AG20443 (cell line): ENCODE results near the gene FHIT.

Experiments used
- DNase-seq: peaks from one replicate; pipeline ENCODE4 v3.0.0; 2012; ENCODE audit warnings: low spot score, mixed read lengths

FHIT gene

GRCh38 chr3:60046210-60046609, 1205.0 kb downstream of the FHIT start:
- DNase-seq = no peak

- no peak for DNase-seq
These were observed 1205.6 kb downstream of the FHIT start for GRCh38 chr3:60045686-60046085.

DNA sequence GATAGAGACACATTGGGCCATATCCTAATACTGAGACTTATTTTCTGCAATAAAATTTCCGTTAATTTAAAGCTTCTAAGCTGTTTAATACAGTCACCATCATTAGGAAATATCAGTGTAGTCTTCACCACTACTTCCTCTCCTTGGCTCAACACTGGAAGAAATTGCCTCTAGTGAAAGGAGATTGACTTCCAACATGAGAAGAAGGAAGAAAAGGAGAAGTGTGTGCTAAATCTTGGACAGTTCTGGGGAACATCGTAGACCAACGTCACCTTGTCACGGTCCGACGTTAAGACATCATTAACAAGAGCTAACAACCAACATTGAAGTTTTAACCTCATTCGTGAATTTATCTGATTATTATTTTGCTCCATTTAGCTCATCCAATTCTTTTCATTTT, 1214.4 kb downstream of the FHIT start:
- no peak for DNase-seq

GRCh38 chr3:60033901-60034453, 1217.3 kb downstream of the FHIT start:
- DNase-seq = no peak

- DNase-seq = no peak
These were observed 1220.3 kb downstream of the FHIT start for GRCh38 chr3:60030982-60031381.

DNA sequence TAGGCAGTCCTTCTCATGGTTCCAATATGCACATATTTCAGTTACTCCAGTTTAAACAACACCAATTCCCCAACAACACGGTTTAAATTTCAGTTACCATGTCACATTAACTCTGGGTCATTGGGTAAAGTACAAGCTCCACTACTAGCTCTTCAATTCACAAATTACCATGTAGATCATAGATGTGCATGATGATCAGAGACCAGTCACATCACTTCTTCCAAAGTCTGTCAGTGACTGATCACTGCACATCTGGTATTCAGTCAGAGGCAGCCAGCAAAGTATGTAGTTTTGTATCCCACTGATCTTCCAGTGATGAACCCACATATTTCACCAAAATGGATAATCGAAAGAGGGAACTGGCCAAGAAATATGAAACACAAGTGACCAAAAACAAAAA, 1223.0 kb downstream of the FHIT start:
- no peak for DNase-seq

- no peak for DNase-seq
These were observed 1223.9 kb downstream of the FHIT start for GRCh38 chr3:60027335-60027734.

GRCh38 chr3:60025096-60026050, 1225.9 kb downstream of the FHIT start:
- DNase-seq = peak; percentile 27

DNA sequence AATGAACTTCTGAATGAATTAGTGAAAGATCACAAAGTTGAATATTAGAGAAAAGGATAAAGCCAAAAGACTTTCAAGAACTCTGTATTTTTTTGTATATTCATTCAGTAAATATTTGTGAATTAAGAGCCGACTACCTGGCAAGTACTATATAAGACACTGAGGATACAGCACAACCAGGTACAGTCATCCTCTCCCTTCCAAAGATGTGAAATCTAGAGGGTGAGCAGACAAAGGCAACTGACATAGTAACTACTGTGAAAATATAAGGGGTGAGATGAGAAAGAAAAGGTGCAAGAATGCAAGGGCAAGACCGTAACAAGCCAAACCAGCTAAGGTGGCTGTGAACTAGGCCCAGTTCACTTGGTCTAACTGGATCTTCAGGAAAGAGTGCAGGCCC, 1226.9 kb downstream of the FHIT start:
- no peak for DNase-seq

DNA sequence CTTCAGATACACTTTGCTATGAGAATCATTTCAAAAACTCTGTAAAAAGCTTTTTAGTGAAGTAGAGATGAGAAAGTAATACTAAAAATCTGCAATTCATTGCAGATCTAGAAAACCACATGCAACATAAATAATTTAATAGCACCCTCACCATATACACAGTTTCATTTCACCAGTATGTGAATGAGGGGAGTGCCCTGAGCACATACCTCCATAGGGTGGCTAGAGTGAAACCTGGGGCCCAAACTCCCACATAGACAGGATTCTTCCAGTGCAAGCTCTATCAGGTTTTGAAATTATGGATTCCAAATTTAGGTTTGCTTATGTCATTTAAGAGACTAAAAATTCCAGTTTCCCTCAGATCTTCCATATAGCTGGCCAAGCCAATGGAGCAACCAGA, 1228.1 kb downstream of the FHIT start:
- DNase-seq = no peak

DNA sequence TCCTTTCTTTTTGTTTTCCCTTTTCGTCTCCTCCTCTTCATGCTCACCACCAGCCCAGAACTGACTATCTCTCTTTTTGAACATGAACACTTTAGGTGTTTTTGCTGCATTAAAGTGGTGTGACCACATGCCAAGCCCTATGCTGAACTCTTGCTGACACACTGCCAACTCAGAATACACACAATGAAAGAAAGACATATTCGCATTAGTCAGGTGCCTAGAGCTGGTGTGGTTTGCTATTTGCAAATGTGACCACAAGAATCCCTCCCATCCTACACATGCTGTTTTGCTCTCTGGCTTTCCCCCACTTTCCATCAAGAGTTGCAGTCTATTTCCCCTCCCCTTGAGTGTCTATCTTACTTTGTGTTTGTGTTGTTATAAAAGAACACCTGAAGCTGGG, 1233.6 kb downstream of the FHIT start:
- no peak for DNase-seq

- no peak for DNase-seq
These were observed 1236.1 kb downstream of the FHIT start for GRCh38 chr3:60015032-60015705.

DNA sequence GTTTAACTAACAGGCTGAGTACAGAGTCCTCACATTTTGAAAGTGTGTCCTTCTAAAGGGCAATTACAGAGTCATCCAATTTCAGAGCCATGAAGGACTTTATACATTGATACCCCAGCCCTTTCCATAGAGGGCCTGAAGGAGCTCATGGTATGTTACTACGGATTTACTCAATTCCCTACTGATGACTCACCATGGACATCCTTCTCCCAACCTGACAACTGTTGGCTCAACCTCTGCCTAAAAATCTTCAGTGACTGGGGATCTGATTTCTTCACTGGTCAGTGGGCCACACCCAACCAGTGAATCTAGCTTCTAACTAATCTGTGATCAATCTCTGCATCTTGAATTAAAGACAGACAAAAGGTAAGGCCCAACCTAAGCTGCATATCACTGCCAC, 1238.0 kb downstream of the FHIT start:
- DNase-seq = peak; percentile 29

- no peak for DNase-seq
These were observed 1240.0 kb downstream of the FHIT start for GRCh38 chr3:60011218-60011617.

- DNase-seq = no peak
These were observed 1240.5 kb downstream of the FHIT start for GRCh38 chr3:60010781-60011180.

- DNase-seq = no peak
These were observed 1241.2 kb downstream of the FHIT start for GRCh38 chr3:60009931-60010478.

DNA sequence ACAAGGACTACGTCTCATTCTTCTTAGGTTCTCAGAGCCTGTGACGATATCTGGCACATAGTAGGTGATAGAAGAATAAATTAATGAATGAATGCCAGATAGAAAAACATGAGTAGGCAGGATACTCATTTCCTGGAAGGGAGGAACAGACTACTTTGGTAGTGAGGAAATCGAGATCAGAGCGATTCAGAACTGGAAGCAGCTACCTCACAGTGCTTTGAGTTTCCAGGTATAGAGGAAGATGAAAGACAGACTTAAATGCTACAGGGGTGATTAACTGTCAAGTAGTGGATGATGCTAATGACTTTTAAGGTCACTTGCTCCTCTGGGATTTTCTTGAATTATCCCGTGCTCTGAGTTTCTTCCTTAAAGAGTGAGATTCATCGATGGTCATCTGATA, 1249.9 kb downstream of the FHIT start:
- DNase-seq = no peak

DNA sequence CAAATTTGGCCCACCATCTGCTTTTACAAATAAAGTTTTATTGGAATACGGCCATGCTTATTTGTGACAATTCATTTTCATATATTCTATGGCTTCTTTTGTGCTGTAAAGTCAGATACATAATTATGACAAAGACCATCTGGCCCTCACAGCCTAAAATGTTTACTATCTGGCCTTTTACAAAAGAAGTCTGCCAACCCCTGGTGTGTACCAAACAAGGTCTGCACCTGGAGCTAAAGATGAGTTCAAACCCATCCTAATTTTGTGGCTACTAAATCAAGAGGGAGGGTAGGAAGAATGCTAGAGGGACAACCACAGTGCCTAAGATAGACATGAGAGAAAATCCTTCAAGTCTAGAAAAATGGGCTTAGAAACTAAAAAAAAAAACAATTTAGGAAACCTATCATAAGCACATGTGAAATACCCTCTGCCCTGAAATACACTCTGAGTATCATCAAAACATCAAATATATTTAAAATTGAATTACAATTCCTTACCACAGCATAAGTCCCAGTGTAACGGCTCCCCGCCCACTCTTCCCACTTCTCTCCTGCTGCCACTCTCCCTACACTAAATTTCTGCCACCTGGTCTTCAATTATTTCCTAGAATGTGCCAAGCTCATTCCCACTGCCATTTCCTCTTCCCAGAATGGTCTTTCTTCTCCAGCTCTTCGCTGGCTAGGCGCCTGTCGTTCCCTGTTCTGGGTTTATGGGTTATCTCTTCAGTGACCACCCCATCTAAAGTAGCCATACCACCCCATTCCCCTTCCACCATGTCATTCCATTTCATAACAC, 1250.7 kb downstream of the FHIT start:
- no peak for DNase-seq

- DNase-seq = peak; percentile 32
These were observed 1253.2 kb downstream of the FHIT start for GRCh38 chr3:59998058-59998457.

DNA sequence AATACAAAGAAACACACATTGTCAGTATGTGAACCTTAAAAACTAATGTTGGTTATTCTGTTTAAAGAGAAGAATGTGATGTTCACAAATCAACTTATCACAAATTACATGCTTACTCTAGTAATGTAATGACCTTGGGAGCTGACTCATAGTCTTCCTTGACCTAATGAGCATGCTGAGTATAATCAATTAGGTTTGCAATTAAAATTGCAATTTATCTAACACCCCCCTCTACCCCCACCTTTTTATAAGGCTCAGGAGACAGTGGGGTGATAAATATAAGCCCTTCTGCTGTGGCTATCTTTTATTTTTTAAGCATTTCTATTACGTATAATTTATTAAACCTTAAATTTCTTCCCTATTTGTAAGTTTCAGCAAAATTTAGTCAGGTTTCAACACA, 1253.7 kb downstream of the FHIT start:
- DNase-seq = no peak

DNA sequence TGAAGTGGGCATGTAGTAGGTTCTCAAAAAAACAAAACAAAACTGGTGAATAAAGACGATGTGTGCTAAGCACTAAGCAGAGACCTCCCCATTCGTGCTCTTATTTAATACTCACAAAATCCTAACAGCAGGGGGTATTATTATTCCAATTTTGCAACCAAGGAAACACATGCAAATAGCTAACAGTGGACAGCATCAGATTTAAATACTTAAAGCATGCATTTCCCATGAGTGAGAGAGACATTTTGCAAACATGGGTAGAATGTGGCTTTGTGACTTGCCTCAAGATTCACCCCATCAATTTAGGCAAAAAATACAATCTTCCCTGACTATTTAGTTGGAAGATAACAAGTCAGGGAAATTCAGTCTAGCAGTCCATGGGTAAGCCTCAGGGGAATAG, 1255.2 kb downstream of the FHIT start:
- DNase-seq = no peak

DNA sequence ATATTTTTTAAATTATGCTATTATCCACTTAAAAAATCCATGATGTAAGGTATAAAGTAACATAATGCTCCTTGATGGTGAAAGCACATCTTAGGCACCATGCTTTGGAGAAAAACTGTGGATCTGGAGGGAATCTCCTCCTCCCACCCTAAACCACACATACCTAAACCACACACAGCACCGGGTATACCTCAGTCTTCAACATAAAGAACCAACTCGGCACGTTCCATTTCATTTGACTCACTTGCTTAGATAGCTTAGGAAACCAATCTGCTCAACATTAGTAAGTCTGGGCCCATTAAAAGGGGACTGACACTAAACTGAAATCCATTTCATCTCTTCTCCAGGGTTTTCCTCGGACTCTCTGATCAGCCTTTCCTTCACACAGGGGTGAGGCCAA, 1255.7 kb downstream of the FHIT start:
- no peak for DNase-seq
